Stomach smooth muscle (tissue), 2 donors: ENCODE results near the gene PRDX4.

ENCODE experiments used
- H3K27ac ChIP-seq: one replicate; pipeline ENCODE4 v1.7.0; 2013; ENCODE audit warnings: mild to moderate bottlenecking, low read length, inconsistent platforms
- H3K27me3 ChIP-seq, 2 donors: one replicate each; pipeline ENCODE4 v1.7.0; 2013; ENCODE audit warnings: low read length in 2 of 2; ENCODE audit not compliant: insufficient read depth in 2 of 2, control insufficient read depth in 1 of 2
- H3K36me3 ChIP-seq, 2 donors: one replicate each; pipeline ENCODE4 v1.7.0; 2013; ENCODE audit warnings: low read length in 2 of 2; ENCODE audit not compliant: control insufficient read depth in 2 of 2, insufficient read depth in 2 of 2
- H3K4me1 ChIP-seq: one replicate; pipeline ENCODE4 v1.7.0; 2013; ENCODE audit warnings: low read length; ENCODE audit not compliant: control insufficient read depth, insufficient read depth
- H3K4me3 ChIP-seq, 2 donors: one replicate each; pipeline ENCODE4 v1.7.0; 2013; ENCODE audit warnings: low read length in 2 of 2
- H3K9ac ChIP-seq, 2 donors: one replicate each; pipeline ENCODE4 v1.7.0; 2013; ENCODE audit warnings: low read length in 2 of 2, mild to moderate bottlenecking in 1 of 2
- H3K9me3 ChIP-seq, 2 donors: one replicate each; pipeline ENCODE4 v1.7.0; 2013; ENCODE audit warnings: low read length in 2 of 2; ENCODE audit not compliant: control insufficient read depth in 2 of 2
- donor health status: healthy.
- donor health status: Pancreatic carcinoma.

PRDX4 gene

GRCh38 chrX:23667239-23668177, at the start of gene PRDX4:
PRDX4 (plus strand) TSS chrX:23667493; CDS start chrX:23667571, 78 bp downstream.
- H3K9ac ChIP-seq = peak within 1 kb of the TSS; percentile 60 to 74
- H3K27ac ChIP-seq = no peak within 1 kb of the TSS
- no peaks in the 10 kb centered on the region for H3K9me3 ChIP-seq
- no peaks in the 10 kb centered on the region for H3K4me1 ChIP-seq
- peak within 1 kb of the TSS; percentile 60 to 78 for H3K4me3 ChIP-seq
- H3K36me3 ChIP-seq = no peaks in the 10 kb centered on the region
- H3K27me3 ChIP-seq = no peaks in the 10 kb centered on the region

DNA sequence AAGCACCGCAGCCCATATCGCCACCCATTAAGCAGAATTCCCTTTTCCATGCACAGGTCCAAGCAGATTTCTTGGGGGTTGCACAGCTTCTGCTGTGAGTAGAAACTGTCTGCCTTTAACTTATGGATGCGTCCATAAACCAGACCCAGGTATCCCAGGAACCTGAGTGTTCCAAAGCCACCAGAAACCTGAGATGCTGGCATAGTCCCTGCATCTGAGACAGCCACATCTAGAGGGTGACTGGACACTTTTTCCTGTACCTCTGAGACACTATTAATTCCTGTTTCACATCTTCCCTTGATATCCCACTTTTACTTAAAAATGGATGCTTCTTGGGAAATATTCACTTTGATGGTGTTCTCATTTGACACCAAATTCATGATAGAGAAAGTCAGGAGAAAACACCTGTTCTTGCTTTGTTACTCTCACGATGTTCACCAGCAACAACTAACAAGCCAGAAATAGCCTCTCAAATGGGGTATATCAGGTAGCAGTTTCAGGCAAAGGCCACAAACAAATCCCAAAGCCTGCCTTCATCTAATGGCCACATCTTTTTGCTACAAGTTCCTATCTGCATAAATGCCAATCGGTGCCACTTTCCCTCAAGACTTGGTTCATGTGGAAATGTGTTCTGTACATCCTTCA, 45.5 kb upstream of the PRDX4 start:
- H3K27me3 ChIP-seq = no peaks in the 10 kb centered on the region

GRCh38 chrX:23623797-23624196, 43.5 kb upstream of the PRDX4 start:
- H3K4me3 ChIP-seq = no peak overlapping the region
- peaks cover 0 to 4% of the 10 kb centered on the region in 2 donors for H3K9me3 ChIP-seq
- no peaks in the 10 kb centered on the region for H3K27me3 ChIP-seq
- H3K9ac ChIP-seq = no peak overlapping the region
- H3K27ac ChIP-seq = no peak overlapping the region
- H3K36me3 ChIP-seq = no peaks in the 10 kb centered on the region
- H3K4me1 ChIP-seq = no peaks in the 10 kb centered on the region

More for the DNA sequence above, 45.5 kb upstream of the PRDX4 start:
- H3K4me3 ChIP-seq = no peak overlapping the region
- no peaks in the 10 kb centered on the region for H3K36me3 ChIP-seq
- peaks cover 0 to 4% of the 10 kb centered on the region in 2 donors for H3K9me3 ChIP-seq
- no peak overlapping the region for H3K9ac ChIP-seq
- H3K4me1 ChIP-seq = no peaks in the 10 kb centered on the region
- no peak overlapping the region for H3K27ac ChIP-seq

DNA sequence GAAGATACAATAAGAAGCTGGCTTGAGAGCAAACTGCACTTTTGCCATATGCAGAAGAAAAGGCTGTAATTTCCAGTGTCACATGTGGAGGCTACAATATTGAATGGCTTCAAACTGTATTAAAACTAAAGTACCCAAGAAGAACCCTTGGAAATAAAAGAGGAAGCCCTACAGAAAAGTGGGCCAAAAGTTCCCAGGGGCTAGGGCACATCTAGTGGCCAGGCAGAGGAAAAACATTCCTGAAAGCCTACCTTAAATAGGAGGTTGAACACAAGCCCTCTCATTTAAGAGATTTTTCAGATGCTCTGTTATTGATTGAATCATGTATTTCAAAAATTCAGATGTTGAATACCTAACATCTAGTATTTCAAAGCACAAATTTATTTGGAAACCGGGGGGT, 40.6 kb upstream of the PRDX4 start:
- Histone ChIP-seq H3K4me3 (no peak overlapping the region), H3K4me1 (no peaks in the 10 kb centered on the region), H3K9me3 (no peaks in the 10 kb centered on the region), H3K27me3 (no peaks in the 10 kb centered on the region), H3K9ac (no peak overlapping the region), H3K27ac (no peak overlapping the region), H3K36me3 (no peaks in the 10 kb centered on the region)

DNA sequence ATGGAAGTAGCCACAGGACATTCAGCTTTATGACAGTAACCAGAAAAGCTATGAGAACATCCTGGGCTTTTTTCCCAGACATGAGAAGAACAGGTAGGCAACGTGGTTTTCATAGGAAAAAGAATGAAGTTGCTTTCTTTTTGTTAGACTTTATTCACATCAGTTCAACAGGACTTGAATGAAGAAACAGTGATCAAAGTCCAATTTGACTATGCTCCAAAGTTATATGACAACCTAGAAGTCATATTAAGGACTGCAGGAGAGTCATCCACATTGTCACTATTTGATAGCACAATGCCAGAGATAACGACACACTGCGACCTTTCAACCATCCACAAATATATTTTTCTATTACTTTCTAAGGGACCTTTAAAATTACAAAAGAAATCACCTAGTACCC, 39.2 kb upstream of the PRDX4 start:
- Histone ChIP-seq H3K9me3 (no peaks in the 10 kb centered on the region), H3K36me3 (no peaks in the 10 kb centered on the region), H3K9ac (no peak overlapping the region), H3K27ac (no peak overlapping the region), H3K4me1 (no peaks in the 10 kb centered on the region), H3K27me3 (peaks cover 0 to 1% of the 10 kb centered on the region in 2 donors), H3K4me3 (no peak overlapping the region)

DNA sequence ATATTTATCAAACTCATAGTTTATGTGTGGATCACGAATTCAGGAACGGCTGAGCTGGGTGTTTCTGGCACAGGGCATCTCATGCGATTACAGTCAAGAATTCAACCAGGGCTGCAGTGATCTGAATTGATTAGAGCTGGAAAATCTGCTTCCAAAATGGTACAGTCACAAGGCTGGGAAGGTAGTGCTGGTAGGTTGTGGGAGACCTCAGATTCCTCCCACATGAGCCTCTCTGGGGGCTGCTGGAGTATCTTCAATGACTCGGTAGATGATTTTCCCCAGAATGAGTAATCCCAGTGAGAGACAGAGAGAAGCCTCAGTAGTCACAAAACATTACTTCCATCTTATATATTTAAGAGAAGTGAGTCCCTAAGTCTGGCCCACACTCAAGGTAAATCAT, 36.2 kb upstream of the PRDX4 start:
- H3K27me3 ChIP-seq = peaks cover 0 to 4% of the 10 kb centered on the region in 2 donors
- H3K4me3 ChIP-seq = no peak overlapping the region
- H3K9me3 ChIP-seq = no peaks in the 10 kb centered on the region
- H3K36me3 ChIP-seq = no peaks in the 10 kb centered on the region
- no peak overlapping the region for H3K9ac ChIP-seq
- H3K4me1 ChIP-seq = no peaks in the 10 kb centered on the region
- H3K27ac ChIP-seq = no peak overlapping the region

GRCh38 chrX:23633834-23634580, 33.3 kb upstream of the PRDX4 start:
- H3K36me3 ChIP-seq = no peaks in the 10 kb centered on the region
- H3K4me1 ChIP-seq = no peaks in the 10 kb centered on the region
- no peaks in the 10 kb centered on the region for H3K9me3 ChIP-seq
- H3K4me3 ChIP-seq = no peak overlapping the region
- no peak overlapping the region for H3K27ac ChIP-seq
- peaks cover 0 to 14% of the 10 kb centered on the region in 2 donors for H3K27me3 ChIP-seq
- no peak overlapping the region for H3K9ac ChIP-seq

DNA sequence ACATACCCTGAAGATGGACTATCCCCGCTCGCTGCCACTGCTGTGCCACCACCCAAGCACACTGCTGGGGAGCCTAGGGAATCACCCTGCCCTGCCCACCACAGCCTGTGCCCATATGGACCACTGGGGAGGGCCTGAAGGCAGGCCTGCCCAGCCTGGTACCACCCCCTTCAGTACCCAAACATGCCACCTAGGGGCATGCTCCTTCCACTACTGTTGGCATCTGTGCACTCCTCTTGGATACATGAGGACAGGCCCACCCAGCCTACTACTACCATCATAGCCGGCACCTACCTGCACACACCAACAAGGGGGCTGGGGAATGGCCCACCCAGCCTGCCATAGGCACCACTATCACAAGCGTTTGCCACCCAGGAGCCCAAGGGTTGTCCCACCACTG, 30.1 kb upstream of the PRDX4 start:
- H3K9me3 ChIP-seq = no peaks in the 10 kb centered on the region
- no peaks in the 10 kb centered on the region for H3K36me3 ChIP-seq
- H3K4me1 ChIP-seq = no peaks in the 10 kb centered on the region
- H3K4me3 ChIP-seq = no peak overlapping the region
- H3K9ac ChIP-seq = no peak overlapping the region
- H3K27me3 ChIP-seq = peaks cover 0 to 14% of the 10 kb centered on the region in 2 donors
- no peak overlapping the region for H3K27ac ChIP-seq

- no peak overlapping the region for H3K4me3 ChIP-seq
- no peaks in the 10 kb centered on the region for H3K9me3 ChIP-seq
- no peaks in the 10 kb centered on the region for H3K4me1 ChIP-seq
- no peaks in the 10 kb centered on the region for H3K36me3 ChIP-seq
- no peak overlapping the region for H3K9ac ChIP-seq
- no peak overlapping the region for H3K27ac ChIP-seq
- H3K27me3 ChIP-seq = no peaks in the 10 kb centered on the region
Observed at GRCh38 chrX:23643020-23643419, 24.3 kb upstream of the PRDX4 start.

GRCh38 chrX:23644744-23645143, 22.5 kb upstream of the PRDX4 start:
- Histone ChIP-seq H3K36me3 (no peaks in the 10 kb centered on the region), H3K27me3 (no peaks in the 10 kb centered on the region), H3K27ac (no peak overlapping the region), H3K4me1 (no peaks in the 10 kb centered on the region), H3K4me3 (no peak overlapping the region), H3K9me3 (no peaks in the 10 kb centered on the region), H3K9ac (no peak overlapping the region)
